NCI-H2196 treated with DMSO at 0.1 percent for 48 hours (cell line): Measurements from ENCODE around the gene MZB1.
"Not testable (repeated sequence)": the region's sequence is repeated elsewhere in the genome, so short reads cannot be mapped to it uniquely, and the experiment has no call there.

ENCODE experiments used
- DNase-seq: peaks from one replicate; lab custom pipeline; 2025; ENCODE audit not compliant: unreplicated experiment; lab: John Stamatoyannopoulos, UW

Gene MZB1

DNA sequence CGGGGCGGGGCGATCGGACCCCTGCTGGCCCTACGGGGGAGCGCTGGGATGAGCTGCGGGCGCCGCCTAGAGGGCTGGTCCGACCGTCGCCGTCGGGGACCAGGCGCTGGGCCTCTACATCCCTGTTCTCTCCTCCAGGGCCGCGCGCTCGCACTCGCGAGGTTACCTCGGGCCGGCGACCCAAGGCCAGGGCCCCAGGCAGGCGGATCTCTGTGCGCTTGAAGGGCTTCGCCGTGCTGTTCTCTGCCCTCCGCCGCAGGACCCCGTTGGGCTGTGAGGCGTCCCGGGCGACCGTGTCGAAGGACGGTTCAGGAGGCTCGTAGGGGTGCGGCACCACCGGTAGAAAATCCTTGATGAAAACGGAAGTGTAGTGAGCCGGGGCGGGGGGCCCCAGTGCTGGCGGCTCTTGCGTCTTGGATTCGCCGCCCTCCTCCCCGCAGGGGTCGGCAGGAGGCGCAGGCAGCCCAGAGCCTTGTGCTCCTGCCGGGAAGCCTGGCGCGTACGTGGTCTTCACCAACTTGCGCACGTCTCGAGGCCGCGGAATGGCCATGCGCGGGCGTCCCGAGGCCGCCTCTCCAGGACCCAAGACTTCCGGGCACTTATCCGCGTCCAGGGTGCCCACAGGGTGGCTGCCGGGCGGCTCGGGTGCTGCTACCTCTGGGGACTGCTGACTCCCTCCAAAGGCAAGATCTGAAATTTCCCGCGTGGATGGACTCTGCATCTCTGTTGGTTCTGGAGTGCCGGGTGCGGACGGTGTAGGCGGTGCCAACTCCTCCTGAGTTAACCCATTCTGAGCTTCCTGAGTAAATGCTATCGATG lies 3.2 kb upstream of the MZB1 start:
- DNase-seq: peak; percentile 71

DNA sequence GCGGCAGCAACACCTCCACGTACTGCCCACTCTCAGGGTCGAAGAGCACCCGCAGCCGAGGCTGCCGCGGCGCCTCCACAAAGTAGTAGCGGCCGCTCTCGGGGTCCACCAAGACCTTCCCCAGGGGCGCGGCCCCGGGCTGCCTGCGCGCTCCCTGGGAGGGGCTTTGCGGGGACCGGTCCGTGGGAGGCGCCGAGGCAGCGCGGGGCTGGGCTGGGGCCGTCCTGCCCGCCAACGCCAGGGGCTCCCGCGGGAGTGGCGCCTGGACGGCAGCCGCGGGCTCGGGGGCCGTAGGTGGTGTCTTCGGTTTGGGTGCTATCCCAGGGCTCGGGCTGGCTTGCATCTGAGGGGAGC lies 2.6 kb upstream of the MZB1 start:
- no peak for DNase-seq

- DNase-seq: no peak
Measured at GRCh38 chr5:139391570-139392323, 2.0 kb upstream of the MZB1 start.

DNA sequence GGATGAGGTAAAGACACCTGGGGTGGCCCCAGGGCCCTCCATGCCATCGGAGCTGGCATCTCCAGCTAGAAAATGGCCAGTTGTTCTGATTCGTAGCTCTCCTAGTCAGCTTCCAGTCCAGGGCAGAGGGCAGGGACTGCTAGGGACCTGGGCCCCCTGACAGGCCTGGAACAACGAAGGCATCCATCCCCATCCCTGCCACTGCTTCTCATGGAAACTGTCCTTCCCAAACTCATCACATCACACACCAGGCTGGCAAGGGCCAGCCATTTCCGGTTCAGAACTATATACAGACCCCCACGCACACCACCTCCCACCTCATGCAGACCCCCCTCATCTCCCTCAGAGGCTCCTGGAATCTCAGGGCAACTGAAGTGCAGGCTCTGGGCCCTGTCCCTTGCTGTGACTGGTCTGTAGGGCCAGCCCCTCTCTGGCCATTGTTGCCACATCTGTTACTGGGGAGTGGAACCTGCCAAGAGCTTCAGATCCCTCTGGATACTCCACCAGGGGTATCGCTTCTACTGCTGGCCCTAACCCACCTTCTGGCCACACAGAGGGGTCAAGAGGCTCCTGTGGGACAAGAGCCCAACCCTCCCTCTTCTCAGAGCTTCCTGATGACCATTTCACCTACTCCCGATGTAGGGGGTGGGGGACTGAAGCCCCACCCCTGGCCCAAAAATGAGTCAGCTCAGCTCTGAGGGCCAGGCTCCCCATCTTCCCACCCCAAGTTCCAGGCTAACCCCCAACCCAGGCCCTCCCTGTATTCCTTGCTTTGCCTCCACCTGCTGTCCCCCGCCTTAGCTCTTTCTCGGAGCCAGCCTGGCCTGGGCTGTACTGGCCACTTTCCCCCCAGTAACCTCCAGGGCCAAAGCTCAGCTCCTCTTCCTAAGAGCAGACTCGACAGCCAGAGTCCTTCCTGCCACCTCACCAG lies 1.2 kb upstream of the MZB1 start:
- DNase-seq: no peak

- DNase-seq: no peak
Measured at GRCh38 chr5:139388198-139388821, 1.4 kb downstream of the MZB1 start.

GRCh38 chr5:139387611-139388197 lies 2.0 kb downstream of the MZB1 start:
- DNase-seq: no peak

GRCh38 chr5:139386956-139387355 lies 2.8 kb downstream of the MZB1 start:
- DNase-seq: not testable (repeated sequence)

- DNase-seq: no peak
Measured at GRCh38 chr5:139386050-139386438, 3.7 kb downstream of the MZB1 start.

DNA sequence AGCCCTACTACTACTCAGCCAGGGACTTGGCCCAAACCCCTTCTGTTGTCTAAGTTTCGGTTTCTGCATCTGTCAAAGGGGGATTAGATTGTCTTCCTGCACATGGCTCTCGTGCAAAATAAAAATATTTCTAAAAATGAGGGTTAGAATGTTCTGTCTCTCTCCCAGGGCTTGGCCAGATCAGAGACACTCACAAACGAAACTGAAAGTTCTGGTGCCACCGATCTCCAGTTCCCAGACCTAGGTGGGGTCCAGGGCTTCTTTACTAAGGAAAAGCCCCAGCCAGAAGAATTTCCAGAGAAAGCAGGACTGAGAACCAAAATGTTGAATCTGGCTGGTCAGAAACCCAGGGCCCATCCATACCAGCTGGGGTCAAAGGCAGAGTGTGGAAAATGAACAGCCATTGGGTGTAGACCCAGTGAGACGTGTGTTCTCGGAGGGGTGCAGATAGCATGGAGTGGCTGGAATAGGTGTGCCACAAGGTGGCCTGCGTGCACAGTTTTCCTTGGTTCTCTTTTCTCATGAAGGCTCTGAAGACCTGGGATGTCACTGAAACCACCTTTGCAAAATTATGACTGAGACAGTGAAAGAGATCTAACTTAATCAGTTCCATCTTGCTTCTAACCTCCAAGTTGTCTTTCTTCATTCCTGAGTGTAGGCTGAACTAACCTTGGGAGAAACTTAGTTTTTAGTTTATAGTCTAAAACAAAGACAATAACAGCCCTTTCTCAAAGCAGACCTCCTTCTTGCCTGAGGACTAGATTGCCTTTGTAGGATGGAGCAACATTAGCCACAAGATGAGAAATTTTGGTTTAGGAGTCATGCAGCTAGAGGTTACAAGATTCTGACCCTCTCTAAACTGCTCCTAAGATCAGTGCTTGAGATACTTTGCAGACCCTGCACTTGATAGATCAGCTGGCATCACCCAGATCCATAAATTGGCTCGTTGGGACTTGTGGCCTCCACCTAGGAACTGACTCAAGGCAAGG lies 4.4 kb downstream of the MZB1 start:
- DNase-seq: no peak

DNA sequence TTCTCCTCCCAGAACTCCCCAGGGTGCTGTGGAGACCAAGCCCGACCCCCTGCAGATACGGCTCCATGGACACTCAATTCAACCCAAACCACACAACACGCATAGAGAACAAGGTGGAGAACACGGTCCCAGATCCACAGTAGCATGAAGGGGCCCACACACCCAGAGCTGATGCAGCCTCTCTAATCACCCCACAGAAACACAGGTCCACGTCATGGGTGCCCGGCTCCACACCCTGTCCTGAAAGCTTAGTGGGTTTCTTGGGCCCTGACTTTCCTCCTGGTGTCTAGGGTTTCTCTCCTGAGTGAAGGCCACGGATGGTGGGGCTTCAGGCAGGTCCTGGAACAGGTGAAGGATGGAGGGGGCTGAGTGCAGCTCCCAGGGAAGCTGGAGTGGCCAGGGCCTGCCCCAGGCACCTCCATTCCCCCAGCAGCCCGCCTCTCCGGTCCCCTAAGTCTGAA lies 5.1 kb downstream of the MZB1 start:
- no peak for DNase-seq

GRCh38 chr5:139383993-139384590 lies 5.6 kb downstream of the MZB1 start:
- no peak for DNase-seq

DNA sequence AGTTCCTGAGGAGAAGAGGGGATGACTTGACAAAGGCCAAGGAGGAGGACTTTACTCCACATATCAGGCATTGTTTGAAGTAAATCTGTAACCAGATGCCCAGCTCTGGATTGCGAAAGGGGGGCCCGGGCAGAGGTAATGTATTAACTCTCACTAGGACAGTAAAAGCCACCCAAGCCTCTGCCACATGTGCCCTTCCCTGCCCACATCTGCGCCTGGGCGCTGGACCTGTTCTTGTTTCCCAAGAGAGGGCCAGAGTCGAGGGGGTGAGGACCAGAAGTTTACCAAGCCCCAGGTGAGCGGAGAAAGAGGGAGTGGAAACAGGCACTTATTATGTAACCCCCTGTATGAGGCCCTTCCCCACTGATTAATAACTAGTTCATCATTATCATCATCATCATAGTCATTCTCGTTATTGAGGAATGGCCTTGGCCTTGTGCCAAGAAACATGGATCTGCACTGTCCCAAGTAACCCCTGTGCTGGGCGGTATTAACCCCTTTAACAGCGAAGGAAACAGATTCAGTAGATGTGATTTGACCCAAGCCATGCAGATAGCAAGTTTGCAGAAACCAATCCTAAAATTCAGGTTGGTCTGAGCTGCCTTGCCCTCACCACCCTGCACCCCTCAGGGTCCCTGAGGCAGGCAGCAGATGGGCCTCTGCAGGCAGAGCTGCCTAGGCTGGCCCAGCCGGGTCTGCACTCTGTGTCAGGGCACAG lies 6.3 kb downstream of the MZB1 start, which contains the start of gene SLC23A1:
SLC23A1 (minus strand) TSS at position 23 of the 718 bp plus-strand sequence. CDS start 44 bp downstream, outside the sequence.
- no peak for DNase-seq

GRCh38 chr5:139382807-139383206 lies 6.9 kb downstream of the MZB1 start:
- no peak for DNase-seq

DNA sequence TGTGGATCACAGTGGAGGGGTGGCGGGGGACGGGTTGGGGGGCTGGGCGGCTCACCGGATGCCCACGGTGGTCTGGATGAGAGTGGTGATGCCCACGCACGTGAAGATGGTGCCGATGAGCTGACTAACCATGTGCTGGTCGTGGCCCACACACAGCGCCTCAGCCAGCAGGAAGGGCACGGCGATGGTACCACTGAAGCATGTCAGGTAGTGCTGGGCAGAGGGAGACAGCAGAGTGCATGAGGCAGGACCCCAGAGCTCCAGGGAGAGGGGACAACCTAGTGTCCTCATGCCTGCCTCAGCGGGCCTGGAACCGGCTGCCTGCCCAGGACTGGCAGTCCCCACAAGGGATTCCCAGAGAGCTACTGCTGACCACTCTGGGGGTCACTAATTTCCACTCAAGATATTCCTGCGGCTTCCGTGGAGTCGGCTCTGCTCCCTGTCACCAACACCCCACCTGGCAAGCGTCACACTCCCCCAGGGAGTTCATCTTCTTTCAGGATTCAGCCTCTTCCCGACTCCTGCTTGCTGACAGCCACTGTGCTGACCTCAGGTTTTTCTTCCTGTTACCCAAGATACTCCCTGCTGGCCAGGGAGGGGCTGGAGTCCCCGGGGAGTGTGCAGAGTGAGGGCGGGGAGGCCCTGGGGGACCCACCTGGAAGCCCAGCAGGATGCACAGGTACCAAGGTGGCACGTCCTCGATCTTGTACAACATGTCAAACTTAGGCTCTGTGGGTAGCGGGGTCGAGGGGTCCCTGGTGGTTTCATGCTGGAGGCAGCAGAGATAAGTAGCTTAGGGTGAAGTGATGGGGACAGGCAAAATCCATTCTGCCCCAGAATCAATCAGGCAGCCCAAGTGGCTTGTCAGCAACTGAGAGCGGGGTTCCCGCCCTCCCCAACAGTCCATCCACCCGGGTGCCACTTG lies 7.6 kb downstream of the MZB1 start:
- DNase-seq: no peak

DNA sequence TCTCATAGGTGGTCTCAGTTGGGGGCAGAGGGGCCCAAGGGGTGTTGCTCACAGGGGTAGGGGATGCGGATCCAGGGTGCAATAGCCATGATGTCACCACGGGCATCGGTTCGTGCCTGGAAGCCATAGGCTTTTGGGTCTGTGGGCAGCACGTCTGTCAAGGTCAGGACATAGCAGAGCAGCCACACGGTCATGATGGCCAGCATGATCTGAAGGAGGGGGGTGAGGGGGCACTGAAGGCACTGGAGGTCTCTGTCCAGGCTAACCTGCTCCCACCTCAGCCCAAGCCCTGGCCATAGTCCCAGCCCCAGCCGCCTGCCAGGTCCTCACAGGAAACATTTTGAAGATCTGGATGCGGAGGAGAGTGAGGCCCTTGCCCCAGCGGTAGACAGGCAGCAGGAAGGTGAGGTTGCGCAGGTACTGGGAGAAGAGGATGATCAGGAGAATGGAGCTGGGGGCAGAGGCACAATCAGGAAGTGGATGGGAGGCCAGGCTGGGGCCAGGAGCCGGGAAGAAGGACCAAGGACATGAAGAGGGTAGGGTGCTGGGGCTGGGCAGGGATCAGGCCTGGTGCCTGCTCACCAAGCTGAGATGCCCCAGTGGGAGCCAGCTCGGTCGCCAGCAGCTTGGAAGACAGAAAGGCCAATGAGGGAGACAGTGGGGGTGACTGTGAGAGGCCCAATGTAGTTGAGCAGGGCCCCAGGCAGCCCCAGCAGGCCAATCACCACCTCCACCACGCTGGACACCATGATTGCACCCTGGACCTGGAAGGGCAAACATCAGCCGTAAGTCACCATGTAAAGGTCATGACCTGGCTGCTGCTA lies 9.9 kb downstream of the MZB1 start:
- DNase-seq: no peak

DNA sequence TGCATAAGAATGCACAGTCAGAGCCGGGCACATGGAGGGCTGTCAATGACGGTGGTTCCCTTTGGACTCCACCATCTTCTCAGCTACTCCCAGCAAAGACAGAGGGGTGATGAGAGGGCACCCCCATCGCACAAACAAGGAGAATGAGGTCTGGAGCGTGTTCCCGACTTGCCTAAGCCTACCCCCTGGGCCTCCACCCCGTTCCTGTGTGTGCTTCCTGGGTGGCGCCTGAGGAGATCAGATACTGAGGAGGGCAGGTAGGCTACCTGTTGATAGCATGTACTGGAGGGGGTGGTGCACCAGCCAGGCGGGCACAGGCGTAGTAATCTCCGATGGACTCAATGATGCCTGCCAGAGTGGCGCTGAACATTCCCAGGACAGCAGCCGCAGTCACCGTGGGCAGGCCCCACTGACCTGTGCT lies 10.8 kb downstream of the MZB1 start:
- no peak for DNase-seq
